HEK293 (cell line): ENCODE data around the gene TBC1D8.
"Not testable (repeated sequence)": the region's sequence is repeated elsewhere in the genome, so short reads cannot be mapped to it uniquely, and the experiment has no call there.

Source experiments
- CTCF ChIA-PET: fragments of 350-600 bp; formaldehyde crosslinking; extraction: SDS; loops from one replicate; lab custom pipeline; 2021; ENCODE audit warnings: antibody characterized with exemption; lab: Yijun Ruan, JAX
- POLR2A ChIA-PET: fragments of 300-600 bp; formaldehyde crosslinking; extraction: SDS; loops from one replicate; lab custom pipeline; 2020; ENCODE audit warnings: antibody characterized with exemption, inconsistent platforms; lab: Yijun Ruan, JAX
- H3K27ac ChIP-seq: fragments of 200-500 bp; sonication (Bioruptor generic); 2 replicates; pipeline ENCODE4 v1.5.1; 2014; ENCODE audit warnings: low read depth, low read length, control low read depth, inconsistent platforms; ENCODE audit errors: extremely low read depth
- H3K36me3 ChIP-seq, 2 experiments: fragments of 200-500 bp in 1 of 2; sonication (Bioruptor generic) in 1 of 2; 1 replicate in 1 of 2; 2 replicates in 1 of 2; pipeline ENCODE4 v1.5.1; 2014 to 2017; ENCODE audit warnings: inconsistent platforms in 2 of 2, low read length in 2 of 2; ENCODE audit not compliant: control insufficient read depth in 2 of 2, insufficient read depth in 1 of 2
- H3K4me1 ChIP-seq: fragments of 200-500 bp; sonication (Bioruptor generic); 2 replicates; pipeline ENCODE4 v1.5.1; 2014; ENCODE audit warnings: mild to moderate bottlenecking, low read length, inconsistent platforms; ENCODE audit not compliant: control insufficient read depth, insufficient read depth
- H3K4me3 ChIP-seq: 2 replicates; pipeline ENCODE4 v1.5.1; 2011; ENCODE audit warnings: low read depth, mild to moderate bottlenecking, control low read depth, low read length, moderate library complexity
- H3K9me3 ChIP-seq: fragments of 200-500 bp; sonication (Bioruptor generic); 2 replicates; pipeline ENCODE4 v1.5.1; 2014; ENCODE audit warnings: low read depth, low read length, inconsistent platforms; ENCODE audit not compliant: control insufficient read depth, insufficient read depth
- ELK4 ChIP-seq: IDR thresholded peaks from 2 replicates; pipeline ENCODE4 v1.6.1; 2011; ENCODE audit warnings: mild to moderate bottlenecking, low read depth, low read length, borderline replicate concordance
- GLIS1 ChIP-seq: fragments of 450-650 bp; formaldehyde crosslinking; IDR thresholded peaks from 2 replicates; pipeline ENCODE4 v1.5.1; 2016; ENCODE audit warnings: missing biosample characterization, missing genetic modification characterization
- IKZF3 ChIP-seq: fragments of 450-650 bp; IDR thresholded peaks from 2 replicates; pipeline ENCODE4 v1.5.0; 2018; ENCODE audit warnings: missing biosample characterization, mild to moderate bottlenecking, missing genetic modification characterization, moderate library complexity
- MEIS1 ChIP-seq: sonication (generic); formaldehyde crosslinking; IDR thresholded peaks from 2 replicates; pipeline ENCODE4 v1.8.1; 2022; ENCODE audit warnings: missing genetic modification reagents, mild to moderate bottlenecking, borderline replicate concordance
- OSR2 ChIP-seq: fragments of 450-650 bp; formaldehyde crosslinking; IDR thresholded peaks from 2 replicates; pipeline ENCODE4 v1.5.1; 2016; ENCODE audit warnings: missing biosample characterization, missing genetic modification characterization
- REPIN1 ChIP-seq: fragments of 450-650 bp; formaldehyde crosslinking; IDR thresholded peaks from 2 replicates; pipeline ENCODE4 v1.5.1; 2017; ENCODE audit warnings: missing biosample characterization, missing genetic modification characterization, low read depth
- ZBTB20 ChIP-seq: fragments of 450-650 bp; formaldehyde crosslinking; IDR thresholded peaks from 2 replicates; pipeline ENCODE4 v1.5.1; 2016; ENCODE audit warnings: missing biosample characterization, missing genetic modification characterization
- ZBTB48 ChIP-seq: fragments of 450-650 bp; formaldehyde crosslinking; IDR thresholded peaks from 2 replicates; pipeline ENCODE4 v1.5.1; 2016; ENCODE audit warnings: missing biosample characterization, missing genetic modification characterization
- ZNF121 ChIP-seq: fragments of 450-650 bp; formaldehyde crosslinking; IDR thresholded peaks from 2 replicates; pipeline ENCODE4 v1.5.1; 2016; ENCODE audit warnings: missing biosample characterization, missing genetic modification characterization
- ZNF132 ChIP-seq: fragments of 450-650 bp; formaldehyde crosslinking; IDR thresholded peaks from 2 replicates; pipeline ENCODE4 v1.5.1; 2017; ENCODE audit warnings: missing biosample characterization, missing genetic modification characterization, borderline replicate concordance
- ZNF148 ChIP-seq: fragments of 450-650 bp; formaldehyde crosslinking; IDR thresholded peaks from 2 replicates; pipeline ENCODE4 v1.5.0; 2017; ENCODE audit warnings: missing biosample characterization, missing genetic modification characterization, borderline replicate concordance
- ZNF157 ChIP-seq: fragments of 450-650 bp; formaldehyde crosslinking; IDR thresholded peaks from 2 replicates; pipeline ENCODE4 v1.5.1; 2016; ENCODE audit warnings: missing biosample characterization, missing genetic modification characterization
- ZNF239 ChIP-seq: fragments of 450-650 bp; formaldehyde crosslinking; IDR thresholded peaks from 2 replicates; pipeline ENCODE4 v1.5.1; 2016; ENCODE audit warnings: missing biosample characterization, missing genetic modification characterization
- ZNF26 ChIP-seq: fragments of 450-650 bp; formaldehyde crosslinking; IDR thresholded peaks from 2 replicates; pipeline ENCODE4 v1.5.1; 2016; ENCODE audit warnings: missing biosample characterization, missing genetic modification characterization
- ZNF341 ChIP-seq: fragments of 450-650 bp; formaldehyde crosslinking; IDR thresholded peaks from 2 replicates; pipeline ENCODE4; 2016; ENCODE audit warnings: low read depth, missing biosample characterization, missing genetic modification characterization
- ZNF580 ChIP-seq: fragments of 450-650 bp; formaldehyde crosslinking; IDR thresholded peaks from 2 replicates; pipeline ENCODE4 v1.5.1; 2016; ENCODE audit warnings: missing biosample characterization, missing genetic modification characterization
- ZNF610 ChIP-seq: fragments of 450-650 bp; formaldehyde crosslinking; IDR thresholded peaks from 2 replicates; pipeline ENCODE4 v1.5.1; 2016; ENCODE audit warnings: missing biosample characterization, missing genetic modification characterization, borderline replicate concordance
- ZNF639 ChIP-seq: fragments of 450-650 bp; formaldehyde crosslinking; IDR thresholded peaks from 2 replicates; pipeline ENCODE4 v1.5.1; 2016; ENCODE audit warnings: missing biosample characterization, missing genetic modification characterization
- ZNF677 ChIP-seq: fragments of 450-650 bp; IDR thresholded peaks from 2 replicates; pipeline ENCODE4 v1.5.0; 2018; ENCODE audit warnings: missing biosample characterization, mild to moderate bottlenecking, missing genetic modification characterization, moderate library complexity
- ZNF701 ChIP-seq: fragments of 450-650 bp; formaldehyde crosslinking; IDR thresholded peaks from 2 replicates; pipeline ENCODE4 v1.5.1; 2016; ENCODE audit warnings: missing biosample characterization, missing genetic modification characterization
- ZNF747 ChIP-seq: fragments of 450-650 bp; formaldehyde crosslinking; IDR thresholded peaks from 2 replicates; pipeline ENCODE4 v1.5.1; 2016; ENCODE audit warnings: missing biosample characterization, missing genetic modification characterization
- ZNF837 ChIP-seq: fragments of 450-650 bp; formaldehyde crosslinking; IDR thresholded peaks from 2 replicates; pipeline ENCODE4 v1.5.1; 2016; ENCODE audit warnings: missing biosample characterization, missing genetic modification characterization

TBC1D8 gene

GRCh38 chr2:101168706-101169105 is 17.5 kb upstream of the TBC1D8 start:
- TF ChIP-seq REPIN1 (tag by site-specific recombination) (no peak), ZNF341 (tag by site-specific recombination) (no peak), MEIS1 (no peak), OSR2 (no peak), ZBTB20 (no peak), GLIS1 (tag by site-specific recombination) (no peak), ZNF610 (no peak), ZNF639 (tag by site-specific recombination) (no peak), ZNF701 (tag by site-specific recombination) (no peak), ZNF148 (tag by site-specific recombination) (no peak)
- TF ChIP-seq, all 188 proteins: peak for 0
- Histone ChIP-seq H3K36me3 (no peaks in the 10 kb centered on the region), H3K9me3 (no peaks in the 10 kb centered on the region), H3K27ac (no peak overlapping the region), H3K4me1 (no peaks in the 10 kb centered on the region), H3K4me3 (no peak overlapping the region)
- CTCF ChIA-PET: no interaction called here
- POLR2A ChIA-PET: no interaction called here

- H3K4me1 ChIP-seq, H3K36me3 ChIP-seq, CTCF ChIA-PET, H3K27ac ChIP-seq, POLR2A ChIA-PET, H3K9me3 ChIP-seq, H3K4me3 ChIP-seq: not testable (repeated sequence)
Observed at GRCh38 chr2:101167532-101167931, 16.4 kb upstream of the TBC1D8 start.

- no peak overlapping the region for H3K27ac ChIP-seq
- H3K4me1 ChIP-seq: no peaks in the 10 kb centered on the region; the same call in 1 of the 2 replicates
- POLR2A ChIA-PET: no interaction called here
- CTCF ChIA-PET: no interaction called here
- TF ChIP-seq ZNF239 (no peak), IKZF3 (tag by site-specific recombination) (no peak), ZNF837 (tag by site-specific recombination) (no peak), ZNF747 (no peak), ZNF121 (tag by site-specific recombination) (no peak), ZNF157 (tag by site-specific recombination) (no peak), ZNF132 (tag by site-specific recombination) (no peak), ZNF26 (tag by site-specific recombination) (no peak), ZNF677 (no peak), ELK4 (no peak), ZNF580 (tag by site-specific recombination) (no peak), ZBTB48 (tag by site-specific recombination) (no peak)
- H3K36me3 ChIP-seq: no peaks in the 10 kb centered on the region
- H3K4me3 ChIP-seq: no peak overlapping the region
- no peaks in the 10 kb centered on the region for H3K9me3 ChIP-seq
Observed at GRCh38 chr2:101164021-101164420, 12.8 kb upstream of the TBC1D8 start.
